ENCODE measurements around the gene MBD3L1. TPM values are rescaled to one million over a fixed set of nuclear protein-coding genes. Genes with fewer than 3 reads are reported as not detected.

The MBD3L1 gene
- total and polyA plus RNA-seq, 9 of the 15 experiments (the other 6 are each of a cell fraction or from before 2014, with no cell fraction given), result not detected

DNA sequence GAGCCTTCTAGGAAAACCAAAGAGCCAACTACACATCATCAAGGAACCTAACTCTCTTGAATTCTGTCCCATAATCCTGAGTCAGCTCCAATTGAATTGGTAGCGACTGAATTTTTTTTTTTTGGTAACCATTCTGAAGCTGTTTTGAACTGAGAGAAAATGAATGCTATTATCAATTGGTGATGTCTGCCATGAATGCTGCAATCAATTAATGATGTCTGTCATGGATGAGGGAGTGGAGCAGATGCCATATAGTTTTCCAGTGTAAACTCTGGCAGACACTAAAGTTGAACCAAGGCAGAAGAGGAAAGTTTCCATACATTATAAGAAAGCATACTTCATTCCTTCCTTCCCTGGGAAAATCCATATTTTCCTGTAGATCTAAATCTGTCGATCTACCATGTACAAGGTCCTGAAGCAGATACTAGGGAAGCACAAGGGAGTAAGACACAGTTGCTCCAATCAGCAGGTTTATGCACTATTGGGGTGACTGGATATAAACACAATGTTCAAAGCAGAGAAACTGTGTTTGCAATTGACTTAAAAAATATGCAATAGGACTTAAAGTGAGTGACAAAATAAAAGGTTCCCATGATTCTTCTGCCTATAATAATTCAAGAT, 48.8 kb downstream of the MBD3L1 start (continued):
- TF ChIP-seq ESRRB (CRISPR knock-in tag; IDR thresholded peaks at IDR 0.05; ENCODE audit: borderline replicate concordance) (no peak), EHMT2 (IDR thresholded peaks at IDR 0.05) (no peak), XRCC3 (IDR thresholded peaks at IDR 0.05) (no peak), NFYB (IDR thresholded peaks at IDR 0.05; ENCODE audit: extremely low read depth, insufficient read length) (no peak), MYBL2 (IDR thresholded peaks at IDR 0.05; ENCODE audit: low read depth) (no peak), MYBL2 (CRISPR knock-in tag; IDR thresholded peaks at IDR 0.05; ENCODE audit: borderline replicate concordance) (no peak), ZNF41 (CRISPR knock-in tag; conservative IDR thresholded peaks at IDR 0.05) (peak; percentile 95), MYC (IDR thresholded peaks at IDR 0.05; ENCODE audit: low read depth, low read length) (no peak), MYC (CRISPR knock-in tag; IDR thresholded peaks at IDR 0.05; ENCODE audit: borderline replicate concordance, low read depth) (no peak), TEAD4 (IDR thresholded peaks at IDR 0.05; ENCODE audit: low read length) (no peak), TEAD4 (CRISPR knock-in tag; IDR thresholded peaks at IDR 0.05; ENCODE audit: borderline replicate concordance) (no peak), COPS2 (conservative IDR thresholded peaks at IDR 0.05) (no peak), CEBPG (CRISPR knock-in tag; IDR thresholded peaks at IDR 0.05) (no peak), CEBPG (tag; conservative IDR thresholded peaks at IDR 0.05 in 1 of 2, IDR thresholded peaks at IDR 0.05 in 1 of 2) (no peak), NCOA4 (IDR thresholded peaks at IDR 0.05; ENCODE audit: partially characterized antibody) (no peak), ZNF253 (CRISPR knock-in tag; conservative IDR thresholded peaks at IDR 0.05) (no peak), HNRNPH1 (optimal IDR thresholded peaks at IDR 0.05; ENCODE audit: low read depth, low read length) (no peak)
- TF ChIP-seq, protein P1, sequence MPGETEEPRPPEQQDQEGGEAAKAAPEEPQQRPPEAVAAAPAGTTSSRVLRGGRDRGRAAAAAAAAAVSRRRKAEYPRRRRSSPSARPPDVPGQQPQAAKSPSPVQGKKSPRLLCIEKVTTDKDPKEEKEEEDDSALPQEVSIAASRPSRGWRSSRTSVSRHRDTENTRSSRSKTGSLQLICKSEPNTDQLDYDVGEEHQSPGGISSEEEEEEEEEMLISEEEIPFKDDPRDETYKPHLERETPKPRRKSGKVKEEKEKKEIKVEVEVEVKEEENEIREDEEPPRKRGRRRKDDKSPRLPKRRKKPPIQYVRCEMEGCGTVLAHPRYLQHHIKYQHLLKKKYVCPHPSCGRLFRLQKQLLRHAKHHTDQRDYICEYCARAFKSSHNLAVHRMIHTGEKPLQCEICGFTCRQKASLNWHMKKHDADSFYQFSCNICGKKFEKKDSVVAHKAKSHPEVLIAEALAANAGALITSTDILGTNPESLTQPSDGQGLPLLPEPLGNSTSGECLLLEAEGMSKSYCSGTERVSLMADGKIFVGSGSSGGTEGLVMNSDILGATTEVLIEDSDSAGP (CRISPR knock-in tag; IDR thresholded peaks at IDR 0.05), result no peak
- TF ChIP-seq, protein P2, sequence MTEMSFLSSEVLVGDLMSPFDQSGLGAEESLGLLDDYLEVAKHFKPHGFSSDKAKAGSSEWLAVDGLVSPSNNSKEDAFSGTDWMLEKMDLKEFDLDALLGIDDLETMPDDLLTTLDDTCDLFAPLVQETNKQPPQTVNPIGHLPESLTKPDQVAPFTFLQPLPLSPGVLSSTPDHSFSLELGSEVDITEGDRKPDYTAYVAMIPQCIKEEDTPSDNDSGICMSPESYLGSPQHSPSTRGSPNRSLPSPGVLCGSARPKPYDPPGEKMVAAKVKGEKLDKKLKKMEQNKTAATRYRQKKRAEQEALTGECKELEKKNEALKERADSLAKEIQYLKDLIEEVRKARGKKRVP (CRISPR knock-in tag; IDR thresholded peaks at IDR 0.05), result no peak
- TF ChIP-seq, protein P3, sequence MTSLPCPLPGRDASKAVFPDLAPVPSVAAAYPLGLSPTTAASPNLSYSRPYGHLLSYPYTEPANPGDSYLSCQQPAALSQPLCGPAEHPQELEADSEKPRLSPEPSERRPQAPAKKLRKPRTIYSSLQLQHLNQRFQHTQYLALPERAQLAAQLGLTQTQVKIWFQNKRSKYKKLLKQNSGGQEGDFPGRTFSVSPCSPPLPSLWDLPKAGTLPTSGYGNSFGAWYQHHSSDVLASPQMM (CRISPR knock-in tag; IDR thresholded peaks at IDR 0.05), result no peak
- TF ChIP-seq, protein P4, sequence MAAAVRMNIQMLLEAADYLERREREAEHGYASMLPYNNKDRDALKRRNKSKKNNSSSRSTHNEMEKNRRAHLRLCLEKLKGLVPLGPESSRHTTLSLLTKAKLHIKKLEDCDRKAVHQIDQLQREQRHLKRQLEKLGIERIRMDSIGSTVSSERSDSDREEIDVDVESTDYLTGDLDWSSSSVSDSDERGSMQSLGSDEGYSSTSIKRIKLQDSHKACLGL (CRISPR knock-in tag; IDR thresholded peaks at IDR 0.05; ENCODE audit: borderline replicate concordance, poor library complexity, severe bottlenecking), result no peak
- TF ChIP-seq, protein P5, sequence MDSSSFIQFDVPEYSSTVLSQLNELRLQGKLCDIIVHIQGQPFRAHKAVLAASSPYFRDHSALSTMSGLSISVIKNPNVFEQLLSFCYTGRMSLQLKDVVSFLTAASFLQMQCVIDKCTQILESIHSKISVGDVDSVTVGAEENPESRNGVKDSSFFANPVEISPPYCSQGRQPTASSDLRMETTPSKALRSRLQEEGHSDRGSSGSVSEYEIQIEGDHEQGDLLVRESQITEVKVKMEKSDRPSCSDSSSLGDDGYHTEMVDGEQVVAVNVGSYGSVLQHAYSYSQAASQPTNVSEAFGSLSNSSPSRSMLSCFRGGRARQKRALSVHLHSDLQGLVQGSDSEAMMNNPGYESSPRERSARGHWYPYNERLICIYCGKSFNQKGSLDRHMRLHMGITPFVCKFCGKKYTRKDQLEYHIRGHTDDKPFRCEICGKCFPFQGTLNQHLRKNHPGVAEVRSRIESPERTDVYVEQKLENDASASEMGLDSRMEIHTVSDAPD (CRISPR knock-in tag; IDR thresholded peaks at IDR 0.05), result no peak
- TF ChIP-seq, protein P6, sequence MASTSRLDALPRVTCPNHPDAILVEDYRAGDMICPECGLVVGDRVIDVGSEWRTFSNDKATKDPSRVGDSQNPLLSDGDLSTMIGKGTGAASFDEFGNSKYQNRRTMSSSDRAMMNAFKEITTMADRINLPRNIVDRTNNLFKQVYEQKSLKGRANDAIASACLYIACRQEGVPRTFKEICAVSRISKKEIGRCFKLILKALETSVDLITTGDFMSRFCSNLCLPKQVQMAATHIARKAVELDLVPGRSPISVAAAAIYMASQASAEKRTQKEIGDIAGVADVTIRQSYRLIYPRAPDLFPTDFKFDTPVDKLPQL (IDR thresholded peaks at IDR 0.05; ENCODE audit: extremely low read depth, insufficient read length), result no peak
